Liver (tissue), 3 donors: Measurements from ENCODE around the gene SYF2.

Source experiments
- ATF3 ChIP-seq: IDR thresholded peaks from 2 replicates; pipeline ENCODE4 v1.6.1; 2016; ENCODE audit warnings: antibody characterized with exemption
- CTCF ChIP-seq: fragments of 150-350 bp; IDR thresholded peaks from 2 replicates; pipeline ENCODE4 v1.5.1; 2017; ENCODE audit warnings: improper control_type of control experiment, low read depth, low read length; ENCODE audit not compliant: missing input control
- FOXA1 ChIP-seq: IDR thresholded peaks from 2 replicates; pipeline ENCODE4 v1.6.1; 2016; ENCODE audit warnings: antibody characterized with exemption
- GABPA ChIP-seq, 2 donors: IDR thresholded peaks in 1 of 2; conservative IDR thresholded peaks in 1 of 2; 2 replicates each; pipeline ENCODE4 v1.6.1; 2016; ENCODE audit warnings: antibody characterized with exemption in 2 of 2, mild to moderate bottlenecking in 1 of 2, moderate library complexity in 1 of 2
- JUND ChIP-seq, 2 donors: IDR thresholded peaks; 2 replicates each; pipeline ENCODE4 v1.6.1; 2016; ENCODE audit warnings: antibody characterized with exemption in 2 of 2
- MAX ChIP-seq: IDR thresholded peaks from 2 replicates; pipeline ENCODE4 v1.6.1; 2016; ENCODE audit warnings: antibody characterized with exemption
- REST ChIP-seq: IDR thresholded peaks from 2 replicates; pipeline ENCODE4 v1.6.1; 2016; ENCODE audit warnings: antibody characterized with exemption, mild to moderate bottlenecking
- SP1 ChIP-seq: IDR thresholded peaks from 2 replicates; pipeline ENCODE4 v1.6.1; 2018; ENCODE audit warnings: antibody characterized with exemption, mild to moderate bottlenecking
- TAF1 ChIP-seq: conservative IDR thresholded peaks from 2 replicates; pipeline ENCODE4 v1.6.1; 2016; ENCODE audit warnings: antibody characterized with exemption, mild to moderate bottlenecking
- YY1 ChIP-seq: IDR thresholded peaks from 2 replicates; pipeline ENCODE4 v1.6.1; 2016; ENCODE audit warnings: antibody characterized with exemption, mild to moderate bottlenecking
- donor health status: healthy.
- donor health status: healthy.

- TF ChIP-seq YY1 = no peak
- no peak for TF ChIP-seq CTCF
- TF ChIP-seq SP1 = no peak
- no peak for TF ChIP-seq MAX
- TF ChIP-seq REST = no peak
- TF ChIP-seq GABPA (IDR thresholded peaks at IDR 0.05 in 1 of 2, conservative IDR thresholded peaks at IDR 0.05 in 1 of 2) = no peak
- no peak for TF ChIP-seq FOXA1
- no peak for TF ChIP-seq TAF1
- no peak for TF ChIP-seq JUND (IDR thresholded peaks at IDR 0.05)
- no peak for TF ChIP-seq ATF3
Measured at GRCh38 chr1:25182629-25183028, 49.7 kb downstream of the SYF2 start.
